Tibial nerve (tissue), 4 donors: ENCODE measurements around the gene SLC12A7. TPM values are rescaled to one million over a fixed set of nuclear protein-coding genes. Genes with fewer than 3 reads are reported as not detected.

Experiments
- DNase-seq, 2 donors: peaks; one replicate each; pipeline ENCODE4 v3.0.0-alpha.2; 2019; ENCODE audit warnings: low spot score in 2 of 2
- H3K27ac ChIP-seq, 4 donors: fragments of 200-600 bp; sonication (generic) in 3 of 4; one replicate each; pipeline ENCODE4 v1.5.1; 2017 to 2019; ENCODE audit warnings: mild to moderate bottlenecking in 1 of 4
- H3K27me3 ChIP-seq, 2 donors: fragments of 200-600 bp; sonication (generic) in 1 of 2; one replicate each; pipeline versions ENCODE4 v1.5.1 to v1.6.0; 2017 to 2019
- H3K36me3 ChIP-seq, 3 donors: fragments of 200-600 bp; sonication (generic); one replicate each; pipeline ENCODE4 v1.5.1; 2018 to 2019
- H3K4me1 ChIP-seq, 4 donors: fragments of 200-600 bp; sonication (generic) in 3 of 4; one replicate each; pipeline ENCODE4 v1.5.1; 2017 to 2019
- H3K4me3 ChIP-seq, 4 donors: fragments of 200-600 bp; sonication (generic) in 3 of 4; one replicate each; pipeline ENCODE4 v1.5.1; 2017 to 2019; ENCODE audit warnings: mild to moderate bottlenecking in 1 of 4, moderate library complexity in 1 of 4
- H3K9me3 ChIP-seq, 4 donors: fragments of 200-600 bp; sonication (generic) in 3 of 4; one replicate each; pipeline ENCODE4 v1.5.1; 2017 to 2019
- CTCF ChIP-seq, 5 experiments: fragments of 200-600 bp in 3 of 5; fragments of 450-650 bp in 2 of 5; sonication (generic) in 3 of 5; IDR thresholded peaks; one replicate each; pipeline ENCODE4 v1.5.1; 2016 to 2019; ENCODE audit warnings: antibody characterized with exemption in 5 of 5, mild to moderate bottlenecking in 3 of 5, moderate library complexity in 2 of 5
- EP300 ChIP-seq, 2 donors: sonication (generic); formaldehyde crosslinking; IDR thresholded peaks; one replicate each; pipeline ENCODE4 v1.6.1; 2017; ENCODE audit warnings: antibody characterized with exemption in 2 of 2, mild to moderate bottlenecking in 1 of 2
- POLR2A ChIP-seq, 2 donors: fragments of 450-650 bp; IDR thresholded peaks; one replicate each; pipeline ENCODE4 v1.6.1; 2017; ENCODE audit warnings: antibody characterized with exemption in 2 of 2, mild to moderate bottlenecking in 2 of 2, moderate library complexity in 2 of 2
- WGBS, 2 donors: methylation state at CpG; one replicate each; pipeline ENCODE4 v1.1.5; 2018; 5-methylcytosine and 5-hydroxymethylcytosine counted together
- total RNA-seq, 4 donors: library from RNA; depleted of rRNA; stranded (reverse); fragments of >200 nt; gene quantifications; one replicate each; pipeline ENCODE4 v1.1.0, GENCODE V29; 2016

Gene SLC12A7
- total RNA-seq, 4 donors from 2014 or later: 11.4 to 39.3 (median 18.8) TPM

DNA sequence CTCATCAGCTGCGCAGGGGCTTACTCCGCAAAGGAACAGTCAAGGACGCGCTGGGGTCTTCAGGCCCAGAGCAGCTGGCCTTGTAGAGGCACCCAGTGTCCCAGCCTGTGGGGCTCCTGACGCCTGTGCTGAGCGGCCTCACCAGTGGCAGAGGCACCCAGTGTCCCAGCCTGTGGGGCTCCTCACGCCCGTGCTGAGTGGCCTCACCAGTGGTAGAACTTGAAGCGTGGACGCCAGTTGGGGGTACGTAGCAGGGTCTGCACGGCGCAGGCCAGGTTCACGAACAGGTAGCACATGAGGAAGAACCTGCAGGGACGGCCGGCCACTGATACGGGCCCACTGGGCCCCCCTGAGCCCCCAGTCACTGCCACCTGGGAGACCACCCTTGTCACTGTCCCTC lies 35.9 kb downstream of the SLC12A7 start:
- 92 to 100% methylated on average over 2 to 11 of the region's 17 CpGs for WGBS, 2 donors
- H3K9me3 ChIP-seq: no peaks in the 10 kb centered on the region
- peaks cover 0 to 75% (median 5%) of the 10 kb centered on the region in 3 donors for H3K36me3 ChIP-seq
- H3K4me3 ChIP-seq: no peak overlapping the region
- no peaks in the 10 kb centered on the region for H3K27me3 ChIP-seq
- TF ChIP-seq CTCF (IDR thresholded peaks at IDR 0.05) (no peak), POLR2A (IDR thresholded peaks at IDR 0.05) (no peak), EP300 (IDR thresholded peaks at IDR 0.05) (no peak)
- no peaks in the 10 kb centered on the region for H3K4me1 ChIP-seq
- DNase-seq: no peak
- H3K27ac ChIP-seq: no peak overlapping the region

DNA sequence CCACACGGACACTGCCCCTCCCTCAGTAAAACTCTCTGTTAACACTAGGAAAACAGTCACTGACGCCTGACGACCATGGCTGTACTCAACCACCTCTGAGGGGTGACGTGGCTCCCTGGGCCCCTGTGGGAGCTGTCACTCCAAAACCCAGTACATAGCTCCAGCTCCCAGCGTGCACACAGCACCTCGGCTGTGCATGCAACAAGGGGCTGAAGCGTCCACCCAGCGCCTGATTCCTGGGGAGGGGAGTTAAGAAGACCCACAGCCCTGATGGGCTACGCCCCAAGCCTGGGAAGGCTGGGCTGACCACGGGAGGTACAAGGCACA lies 36.3 kb downstream of the SLC12A7 start:
- Histone ChIP-seq H3K27ac (no peak overlapping the region), H3K36me3 (peaks cover 0 to 72% (median 5%) of the 10 kb centered on the region in 3 donors), H3K9me3 (no peaks in the 10 kb centered on the region), H3K4me1 (no peaks in the 10 kb centered on the region), H3K27me3 (no peaks in the 10 kb centered on the region), H3K4me3 (no peak overlapping the region)
- no peak for DNase-seq
- TF ChIP-seq EP300 (IDR thresholded peaks at IDR 0.05): no peak
- TF ChIP-seq CTCF (IDR thresholded peaks at IDR 0.05): no peak
- no peak for TF ChIP-seq POLR2A (IDR thresholded peaks at IDR 0.05)
- WGBS, 2 donors: 68 to 90% methylated on average over 6 to 8 of the region's 10 CpGs

GRCh38 chr5:1074816-1075554 lies 36.9 kb downstream of the SLC12A7 start:
- TF ChIP-seq POLR2A (IDR thresholded peaks at IDR 0.05): no peak
- TF ChIP-seq CTCF (IDR thresholded peaks at IDR 0.05): no peak
- TF ChIP-seq EP300 (IDR thresholded peaks at IDR 0.05): no peak
- DNase-seq: no peak
- no peak overlapping the region for H3K27ac ChIP-seq
- no peaks in the 10 kb centered on the region for H3K27me3 ChIP-seq
- WGBS, 2 donors: 88% methylated on average over 33 to 36 of the region's 40 CpGs
- H3K36me3 ChIP-seq: peaks cover 0 to 69% (median 5%) of the 10 kb centered on the region in 3 donors
- no peak overlapping the region for H3K4me3 ChIP-seq
- H3K4me1 ChIP-seq: no peaks in the 10 kb centered on the region
- no peaks in the 10 kb centered on the region for H3K9me3 ChIP-seq

DNA sequence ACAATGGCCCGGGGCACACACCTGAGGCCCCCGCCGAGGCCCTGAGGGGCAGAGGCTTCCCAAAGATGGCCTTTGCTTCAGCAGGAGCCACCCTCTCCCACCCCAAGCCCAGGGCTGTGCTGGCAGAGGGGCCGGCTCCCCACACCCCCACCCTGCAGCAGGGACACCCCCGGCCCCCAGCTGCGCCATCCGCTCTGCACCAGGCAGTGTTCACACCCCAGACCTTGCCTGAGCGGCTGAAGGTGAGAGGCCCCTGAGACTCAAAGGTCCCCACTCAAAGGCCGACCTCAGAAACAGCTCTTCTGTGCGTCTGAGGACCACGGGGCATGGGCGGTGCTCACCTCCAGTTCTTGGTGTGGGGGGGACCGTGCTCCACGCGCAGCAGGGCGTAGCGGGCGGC lies 37.6 kb downstream of the SLC12A7 start:
- WGBS, 2 donors: 89 to 96% methylated on average over 8 to 18 of the region's 18 CpGs
- H3K27me3 ChIP-seq: no peaks in the 10 kb centered on the region
- peaks cover 0 to 67% (median 5%) of the 10 kb centered on the region in 3 donors for H3K36me3 ChIP-seq
- no peaks in the 10 kb centered on the region for H3K9me3 ChIP-seq
- no peak for TF ChIP-seq CTCF (IDR thresholded peaks at IDR 0.05)
- TF ChIP-seq EP300 (IDR thresholded peaks at IDR 0.05): no peak
- TF ChIP-seq POLR2A (IDR thresholded peaks at IDR 0.05): no peak
- H3K27ac ChIP-seq: no peak overlapping the region
- H3K4me3 ChIP-seq: no peak overlapping the region
- H3K4me1 ChIP-seq: no peaks in the 10 kb centered on the region
- DNase-seq: no peak

- no peaks in the 10 kb centered on the region for H3K27me3 ChIP-seq
- H3K4me3 ChIP-seq: no peak overlapping the region
- no peaks in the 10 kb centered on the region for H3K4me1 ChIP-seq
- WGBS, 2 donors: 85 to 92% methylated on average over 17 to 21 of the region's 46 CpGs
- no peak overlapping the region for H3K27ac ChIP-seq
- no peaks in the 10 kb centered on the region for H3K9me3 ChIP-seq
- H3K36me3 ChIP-seq: peaks cover 0 to 67% (median 5%) of the 10 kb centered on the region in 3 donors
- TF ChIP-seq POLR2A (IDR thresholded peaks at IDR 0.05): no peak
- no peak for TF ChIP-seq CTCF (IDR thresholded peaks at IDR 0.05)
- TF ChIP-seq EP300 (IDR thresholded peaks at IDR 0.05): no peak
- no peak for DNase-seq
These were observed 38.4 kb downstream of the SLC12A7 start for GRCh38 chr5:1073239-1074102.
